HL-60 (cell line): ENCODE results near the gene NPY4R2.
"Not testable (repeated sequence)": the region's sequence is repeated elsewhere in the genome, so short reads cannot be mapped to it uniquely, and the experiment has no call there.

Source experiments
- POLR2AphosphoS5 ChIP-seq: IDR thresholded peaks from 2 replicates; pipeline ENCODE4 v1.6.1; 2012; ENCODE audit warnings: low read depth
- SPI1 ChIP-seq: IDR thresholded peaks from 2 replicates; pipeline ENCODE4 v1.6.1; 2012; ENCODE audit warnings: low read depth, mild to moderate bottlenecking, borderline replicate concordance
- TF ChIP-seq, protein P1 (sequence below): IDR thresholded peaks from one replicate; pipeline ENCODE4 v1.5.1; 2011; ENCODE audit warnings: low read length, control low read depth, inconsistent platforms; ENCODE audit not compliant: insufficient read depth

DNA sequence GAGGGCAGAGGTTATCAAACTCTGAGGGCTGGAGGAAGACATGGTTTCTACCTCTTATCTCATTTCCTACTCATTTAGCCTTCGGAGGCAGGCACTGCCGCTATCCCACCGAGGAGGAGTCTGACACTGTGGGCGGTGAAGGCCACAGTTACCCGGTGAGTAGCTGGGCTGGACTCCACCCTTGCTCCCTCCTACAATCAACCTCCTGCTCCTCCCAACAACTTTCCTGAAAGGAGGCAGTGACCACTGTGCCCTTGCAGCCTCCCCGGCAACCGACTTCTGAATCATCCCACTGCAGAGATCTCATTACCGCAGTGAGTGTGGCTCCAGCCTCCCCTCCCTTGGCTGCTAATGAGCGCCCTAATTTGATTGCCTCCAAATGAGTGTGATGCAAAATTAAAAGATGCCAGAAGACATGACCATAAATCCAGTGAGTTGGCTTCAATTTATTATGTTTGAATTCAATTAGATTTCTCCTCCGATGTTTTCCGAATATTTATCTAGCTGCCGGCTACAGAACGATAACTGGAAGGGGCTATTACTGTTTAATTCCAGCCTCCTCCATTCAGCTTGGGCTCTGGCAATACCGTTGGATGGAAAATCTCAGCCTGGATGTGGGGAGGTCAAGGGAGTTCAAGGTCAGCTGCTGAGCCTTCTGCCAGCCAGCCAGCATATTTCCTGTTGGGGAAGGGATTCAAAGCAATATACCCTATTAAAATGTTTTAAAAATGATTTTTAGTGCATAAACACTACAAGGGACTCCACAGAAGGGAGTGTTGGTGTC is 46.0 kb downstream of the NPY4R2 start:
- TF ChIP-seq, protein P1, sequence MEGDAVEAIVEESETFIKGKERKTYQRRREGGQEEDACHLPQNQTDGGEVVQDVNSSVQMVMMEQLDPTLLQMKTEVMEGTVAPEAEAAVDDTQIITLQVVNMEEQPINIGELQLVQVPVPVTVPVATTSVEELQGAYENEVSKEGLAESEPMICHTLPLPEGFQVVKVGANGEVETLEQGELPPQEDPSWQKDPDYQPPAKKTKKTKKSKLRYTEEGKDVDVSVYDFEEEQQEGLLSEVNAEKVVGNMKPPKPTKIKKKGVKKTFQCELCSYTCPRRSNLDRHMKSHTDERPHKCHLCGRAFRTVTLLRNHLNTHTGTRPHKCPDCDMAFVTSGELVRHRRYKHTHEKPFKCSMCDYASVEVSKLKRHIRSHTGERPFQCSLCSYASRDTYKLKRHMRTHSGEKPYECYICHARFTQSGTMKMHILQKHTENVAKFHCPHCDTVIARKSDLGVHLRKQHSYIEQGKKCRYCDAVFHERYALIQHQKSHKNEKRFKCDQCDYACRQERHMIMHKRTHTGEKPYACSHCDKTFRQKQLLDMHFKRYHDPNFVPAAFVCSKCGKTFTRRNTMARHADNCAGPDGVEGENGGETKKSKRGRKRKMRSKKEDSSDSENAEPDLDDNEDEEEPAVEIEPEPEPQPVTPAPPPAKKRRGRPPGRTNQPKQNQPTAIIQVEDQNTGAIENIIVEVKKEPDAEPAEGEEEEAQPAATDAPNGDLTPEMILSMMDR, result not testable (repeated sequence)
- TF ChIP-seq POLR2AphosphoS5, SPI1: not testable (repeated sequence)
